GM23248 (cell line): ENCODE measurements around the gene SLC6A1. TPM values are rescaled to one million over a fixed set of nuclear protein-coding genes. Genes with fewer than 3 reads are reported as not detected.

Experiments used
- DNase-seq: peaks from one replicate; pipeline ENCODE4 v3.0.0-alpha.2; 2015
- H2AFZ ChIP-seq: fragments of 200-600 bp; sonication (generic); 2 replicates; pipeline ENCODE4 v1.6.1; 2016; ENCODE audit warnings: antibody characterized with exemption
- H3F3A ChIP-seq: fragments of 200-600 bp; sonication (generic); 2 replicates; pipeline ENCODE4 v1.6.1; 2016; ENCODE audit warnings: mild to moderate bottlenecking, antibody characterized with exemption, mixed run types; ENCODE audit not compliant: insufficient read depth
- H3K27ac ChIP-seq: fragments of 200-600 bp; sonication (generic); 2 replicates; pipeline ENCODE4 v1.5.1; 2016; ENCODE audit warnings: mild to moderate bottlenecking
- H3K27me3 ChIP-seq: fragments of 200-600 bp; sonication (generic); replicated peaks from 2 replicates; pipeline ENCODE4 v1.6.1; 2016; ENCODE audit warnings: mild to moderate bottlenecking; ENCODE audit not compliant: insufficient read depth
- H3K36me3 ChIP-seq: fragments of 200-600 bp; sonication (generic); 2 replicates; pipeline ENCODE4 v1.6.1; 2016; ENCODE audit warnings: low read depth, mild to moderate bottlenecking
- H3K4me1 ChIP-seq: fragments of 200-600 bp; sonication (generic); 2 replicates; pipeline ENCODE4 v1.6.1; 2016; ENCODE audit warnings: mild to moderate bottlenecking; ENCODE audit not compliant: insufficient read depth
- H3K4me2 ChIP-seq: fragments of 200-600 bp; sonication (generic); one replicate; pipeline ENCODE4 v1.6.1; 2016; ENCODE audit warnings: mild to moderate bottlenecking; ENCODE audit not compliant: unreplicated experiment
- H3K4me3 ChIP-seq: fragments of 200-600 bp; sonication (generic); 2 replicates; pipeline ENCODE4 v1.5.1; 2016; ENCODE audit warnings: mild to moderate bottlenecking
- H3K79me2 ChIP-seq: fragments of 200-600 bp; sonication (generic); 2 replicates; pipeline ENCODE4 v1.6.1; 2016; ENCODE audit warnings: mild to moderate bottlenecking; ENCODE audit not compliant: insufficient read depth
- H3K9ac ChIP-seq: fragments of 200-600 bp; sonication (generic); 2 replicates; pipeline ENCODE4 v1.6.1; 2016; ENCODE audit warnings: mild to moderate bottlenecking
- H3K9me2 ChIP-seq: fragments of 200-600 bp; sonication (generic); 2 replicates; pipeline ENCODE4 v1.6.1; 2016; ENCODE audit warnings: mixed run types, mild to moderate bottlenecking, moderate library complexity; ENCODE audit not compliant: insufficient read depth
- H3K9me3 ChIP-seq: fragments of 200-600 bp; sonication (generic); one replicate; pipeline ENCODE4 v1.6.1; 2017; ENCODE audit warnings: low read depth
- H4K20me1 ChIP-seq: fragments of 200-600 bp; sonication (generic); 2 replicates; pipeline ENCODE4 v1.6.0; 2016; ENCODE audit not compliant: insufficient read depth
- EZH2 ChIP-seq: fragments of 200-600 bp; sonication (generic); IDR thresholded peaks from 2 replicates; pipeline ENCODE4 v1.6.1; 2018; ENCODE audit warnings: antibody characterized with exemption, mild to moderate bottlenecking; ENCODE audit not compliant: insufficient read depth, poor library complexity, severe bottlenecking
- EZH2phosphoT487 ChIP-seq: fragments of 200-600 bp; sonication (generic); IDR thresholded peaks from 2 replicates; pipeline ENCODE4 v1.6.1; 2018; ENCODE audit warnings: antibody characterized with exemption, moderate library complexity, mild to moderate bottlenecking, low read depth; ENCODE audit not compliant: insufficient read depth
- WGBS, 2 experiments: methylation state at CpG; one replicate each; pipeline ENCODE4 v1.1.6; 2015 to 2017; ENCODE audit warnings: low lambda C conversion rate in 2 of 2, low coverage in 1 of 2; ENCODE audit errors: missing lambda C conversion rate in 2 of 2; 5-methylcytosine and 5-hydroxymethylcytosine counted together
- in situ Hi-C: fragments of 300-500 bp; cut with MboI; formaldehyde crosslinking; loops from 2 replicates; pipeline ENCODE4 v1.15.0; 2020
- polyA plus RNA-seq: library from polyadenylated mRNA; unstranded; fragments of >200 nt; fragmentation: Nextera tagmentation; extraction: Ambion mirVana; gene quantifications from 2 replicates; pipeline ENCODE4 v1.2.1, GENCODE V29; 2016
- total RNA-seq: library from RNA; depleted of rRNA; stranded (reverse); fragments of >200 nt; shearing (Covaris generic); gene quantifications from 2 replicates; pipeline ENCODE4 v1.2.3, GENCODE V29; 2014

The SLC6A1 gene
- total and polyA plus RNA-seq, 2 experiments from 2014 or later = not detected

DNA sequence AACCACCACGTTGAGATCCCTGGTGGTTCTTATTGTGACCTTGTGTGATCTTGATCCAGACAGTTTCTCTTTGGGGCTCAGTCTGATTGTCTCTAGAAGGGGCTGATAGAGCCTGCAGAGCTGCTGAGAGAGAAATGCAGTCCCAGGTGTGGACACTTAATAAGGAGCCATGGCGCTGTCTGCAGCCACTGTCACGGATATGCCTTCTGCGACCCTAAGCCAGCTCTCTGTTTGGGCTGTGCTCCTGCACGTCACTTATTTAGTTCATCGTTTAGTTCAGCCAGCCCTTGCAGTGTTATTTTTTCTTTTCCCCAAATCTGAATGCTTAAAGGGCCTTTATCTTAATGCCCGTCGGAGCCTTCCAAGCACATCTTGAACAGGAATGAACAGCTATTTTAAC lies 12.0 kb downstream of the SLC6A1 start:
- TF ChIP-seq EZH2phosphoT487 (no peak), EZH2 (no peak)
- H3K27me3 ChIP-seq = peaks cover 29% of the 10 kb centered on the region
- no peaks in the 10 kb centered on the region for H3K36me3 ChIP-seq
- no peak overlapping the region for H3K27ac ChIP-seq
- no peak overlapping the region for H3K9ac ChIP-seq
- in situ Hi-C loops = no loop called here
- no peaks in the 10 kb centered on the region for H3K9me3 ChIP-seq
- 31 to 32% methylated on average over 8 of the region's 8 CpGs for WGBS, 2 experiments
- no peaks in the 10 kb centered on the region for H3F3A ChIP-seq
- H3K4me2 ChIP-seq = no peak overlapping the region
- no peaks in the 10 kb centered on the region for H3K4me1 ChIP-seq
- H4K20me1 ChIP-seq = no peaks in the 10 kb centered on the region
- no peak overlapping the region for H3K4me3 ChIP-seq
- no peaks in the 10 kb centered on the region for H3K79me2 ChIP-seq
- no peak overlapping the region for H2AFZ ChIP-seq
- no peaks in the 10 kb centered on the region for H3K9me2 ChIP-seq
- DNase-seq = no peak

DNA sequence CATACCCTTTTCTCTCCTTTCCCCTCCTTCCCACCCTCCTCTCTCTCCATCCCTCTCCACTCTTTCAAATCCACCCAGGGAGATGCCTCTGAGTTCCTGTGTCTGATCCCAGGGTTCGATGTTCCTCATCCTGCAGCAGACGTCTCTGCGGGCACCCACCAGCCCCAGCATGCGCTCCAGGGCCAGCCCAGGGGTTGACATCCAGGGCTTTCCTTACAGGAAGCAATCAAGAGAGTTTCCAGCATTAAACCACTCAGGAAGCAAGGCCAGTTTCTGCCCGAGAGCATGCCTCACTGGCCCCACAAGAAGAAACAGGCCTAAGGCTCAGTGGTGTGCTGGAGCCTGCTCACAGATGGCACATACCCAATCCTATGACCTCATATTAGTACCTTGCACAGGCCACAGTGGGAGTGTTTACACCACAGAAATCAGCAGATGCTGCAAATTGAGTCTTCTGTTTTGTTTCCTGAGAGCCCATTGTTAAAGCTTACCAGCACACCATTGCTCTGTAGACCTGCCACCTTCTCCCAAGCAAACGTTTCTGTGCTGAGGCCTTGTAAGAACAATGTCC lies 13.2 kb downstream of the SLC6A1 start:
- WGBS, 2 experiments = 56 to 62% methylated on average over 6 of the region's 6 CpGs

DNA sequence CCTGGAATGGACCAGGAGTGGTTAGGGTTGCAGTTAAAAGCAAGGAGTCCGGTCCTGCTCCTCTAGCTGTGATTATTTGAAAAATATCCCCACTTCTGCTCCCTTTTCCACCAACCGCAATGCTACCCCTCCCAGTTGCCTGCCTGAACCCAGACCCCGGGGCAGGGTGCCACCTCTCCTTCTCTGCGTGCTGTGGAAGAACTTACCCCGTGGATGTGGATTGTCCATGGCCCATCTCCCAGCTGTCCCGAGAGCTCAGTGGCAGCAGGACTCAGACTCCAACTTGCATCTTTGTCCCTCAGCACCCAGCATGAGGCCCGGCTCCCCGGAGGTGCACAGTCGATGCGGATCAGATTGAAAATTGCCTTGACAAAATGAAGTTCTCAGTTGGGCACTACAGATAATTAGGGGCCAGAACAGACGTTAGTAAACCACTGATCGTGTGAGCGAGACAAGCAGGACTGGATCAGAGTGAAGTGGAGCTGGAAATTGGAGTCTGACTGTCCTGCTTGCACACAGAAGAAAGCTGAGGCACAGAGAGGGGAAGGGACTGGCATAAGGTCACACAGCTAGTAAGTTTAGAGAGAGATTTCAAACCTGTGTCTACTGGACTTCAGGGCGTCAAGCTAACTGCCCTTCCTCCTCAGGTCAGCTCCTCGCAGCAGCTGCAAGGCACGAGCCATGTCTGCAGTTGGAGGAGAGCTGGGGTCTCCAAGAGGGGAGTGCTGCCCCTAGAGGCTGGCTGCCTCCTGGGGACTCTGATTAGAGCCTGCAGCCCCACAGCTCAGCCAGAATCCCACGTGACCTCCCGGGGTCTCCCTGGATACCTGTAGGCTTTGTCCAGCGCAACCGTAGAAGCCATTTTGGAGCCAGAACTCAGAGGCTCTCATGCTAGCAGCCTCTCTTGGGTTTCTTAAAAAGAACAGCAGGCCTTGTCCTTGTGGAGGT lies 14.7 kb downstream of the SLC6A1 start:
- Histone ChIP-seq H2AFZ (no peak overlapping the region), H3F3A (no peaks in the 10 kb centered on the region), H3K27me3 (peaks cover 20% of the 10 kb centered on the region; the same call in 1 of the 2 replicates), H3K9me2 (no peaks in the 10 kb centered on the region), H4K20me1 (no peaks in the 10 kb centered on the region), H3K4me3 (no peak overlapping the region), H3K4me2 (no peak overlapping the region), H3K79me2 (no peaks in the 10 kb centered on the region), H3K36me3 (no peaks in the 10 kb centered on the region), H3K9me3 (no peaks in the 10 kb centered on the region), H3K4me1 (no peaks in the 10 kb centered on the region), H3K9ac (no peak overlapping the region), H3K27ac (no peak overlapping the region)
- DNase-seq = no peak
- WGBS, 2 experiments = 47% methylated on average over 20 of the region's 20 CpGs
- in situ Hi-C loops = no loop called here
- TF ChIP-seq EZH2phosphoT487 = no peak
- no peak for TF ChIP-seq EZH2

More for the DNA sequence above, 13.2 kb downstream of the SLC6A1 start:
- Histone ChIP-seq H3K9ac (no peak overlapping the region), H3K27me3 (peaks cover 29% of the 10 kb centered on the region), H3K9me2 (no peaks in the 10 kb centered on the region), H4K20me1 (no peaks in the 10 kb centered on the region), H3K4me1 (no peaks in the 10 kb centered on the region), H3K27ac (no peak overlapping the region), H3K9me3 (no peaks in the 10 kb centered on the region), H3K4me2 (no peak overlapping the region), H2AFZ (no peak overlapping the region), H3F3A (no peaks in the 10 kb centered on the region), H3K36me3 (no peaks in the 10 kb centered on the region), H3K79me2 (no peaks in the 10 kb centered on the region), H3K4me3 (no peak overlapping the region)
- DNase-seq = peak; percentile 13
- TF ChIP-seq EZH2phosphoT487 (no peak), EZH2 (no peak)
- in situ Hi-C loops = no loop called here

DNA sequence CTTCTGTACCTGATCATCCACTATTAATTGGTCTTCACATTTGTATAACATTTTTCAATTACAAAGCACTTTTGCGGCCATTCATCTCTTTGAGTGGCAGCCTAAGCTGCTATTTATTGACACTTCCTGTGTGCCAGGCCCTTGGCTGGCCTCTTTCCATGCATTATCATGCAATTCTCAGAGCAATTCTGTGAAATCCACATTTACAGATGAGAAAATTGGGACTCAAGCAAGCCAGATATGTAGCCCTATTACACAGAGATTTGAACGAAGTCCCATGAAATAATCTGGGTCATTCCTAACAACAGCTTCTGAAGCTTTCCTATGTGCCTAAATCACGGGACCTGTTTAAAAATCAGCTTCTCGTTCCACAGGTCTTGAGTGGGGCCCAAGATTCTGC lies 17.4 kb downstream of the SLC6A1 start:
- H2AFZ ChIP-seq = no peak overlapping the region
- H3K27me3 ChIP-seq = peaks cover 12% of the 10 kb centered on the region; the same call in 1 of the 2 replicates
- H3F3A ChIP-seq = no peaks in the 10 kb centered on the region
- no peaks in the 10 kb centered on the region for H3K79me2 ChIP-seq
- TF ChIP-seq EZH2 = no peak
- no peak for TF ChIP-seq EZH2phosphoT487
- H3K36me3 ChIP-seq = no peaks in the 10 kb centered on the region
- H3K4me3 ChIP-seq = no peak overlapping the region
- in situ Hi-C loops = no loop called here
- H3K27ac ChIP-seq = no peak overlapping the region
- H4K20me1 ChIP-seq = no peaks in the 10 kb centered on the region
- no peaks in the 10 kb centered on the region for H3K4me1 ChIP-seq
- no peaks in the 10 kb centered on the region for H3K9me3 ChIP-seq
- no peak for DNase-seq
- no peaks in the 10 kb centered on the region for H3K9me2 ChIP-seq
- no peak overlapping the region for H3K9ac ChIP-seq
- 40 to 45% methylated on average over 4 of the region's 4 CpGs for WGBS, 2 experiments
- no peak overlapping the region for H3K4me2 ChIP-seq
